Measurements from ENCODE around the gene DYRK4. TPM values are rescaled to one million over a fixed set of nuclear protein-coding genes. Genes with fewer than 3 reads are reported as not detected.

The DYRK4 gene
- total RNA-seq, 1 donor from 2014 or later: 26.6 TPM

GRCh38 chr12:4607056-4607455 is 45.0 kb downstream of the DYRK4 start:
- no peak for DNase-seq
- intact Hi-C loops (cut with micrococcal nuclease): no loop called here
- no peak for ATAC-seq

- intact Hi-C loops (cut with micrococcal nuclease): no loop called here
- ATAC-seq: no peak
- DNase-seq: no peak
These were observed 47.1 kb downstream of the DYRK4 start for GRCh38 chr12:4609071-4609470.

- DNase-seq: no peak
- no peak for ATAC-seq
- intact Hi-C loops (cut with micrococcal nuclease): no loop called here
These were observed 48.5 kb downstream of the DYRK4 start for GRCh38 chr12:4610481-4610880.

- intact Hi-C loops (cut with micrococcal nuclease): no loop called here
- ATAC-seq (no peak), DNase-seq (no peak)
These were observed 53.7 kb downstream of the DYRK4 start for GRCh38 chr12:4615667-4616066.

GRCh38 chr12:4621511-4621910 is 59.5 kb downstream of the DYRK4 start:
- intact Hi-C loops (cut with micrococcal nuclease): no loop called here
- DNase-seq (no peak), ATAC-seq (no peak)

- DNase-seq (no peak), ATAC-seq (no peak)
- intact Hi-C loops (cut with micrococcal nuclease): no loop called here
These were observed 64.5 kb downstream of the DYRK4 start for GRCh38 chr12:4626543-4626942.

GRCh38 chr12:4628406-4628805 is 66.4 kb downstream of the DYRK4 start:
- ATAC-seq (no peak), DNase-seq (no peak)
- intact Hi-C loops (cut with micrococcal nuclease): no loop called here

GRCh38 chr12:4630262-4630661 is 68.3 kb downstream of the DYRK4 start:
- ATAC-seq (no peak), DNase-seq (no peak)
- intact Hi-C loops (cut with micrococcal nuclease): no loop called here

- no peak for ATAC-seq
- intact Hi-C loops (cut with micrococcal nuclease): no loop called here
- no peak for DNase-seq
These were observed 81.7 kb downstream of the DYRK4 start for GRCh38 chr12:4643747-4644146.

GRCh38 chr12:4645023-4645422 is 83.0 kb downstream of the DYRK4 start:
- intact Hi-C loops (cut with micrococcal nuclease): no loop called here
- ATAC-seq: no peak

GRCh38 chr12:4648104-4648500 is 86.1 kb downstream of the DYRK4 start:
- ATAC-seq (no peak), DNase-seq (no peak)
- intact Hi-C loops (cut with micrococcal nuclease): no loop called here

More at GRCh38 chr12:4645023-4645422, 83.0 kb downstream of the DYRK4 start:
- DNase-seq: no peak

- DNase-seq (peak; percentile 83), ATAC-seq (peak; percentile 98)
- intact Hi-C loops (cut with micrococcal nuclease): no loop called here
These were observed 86.7 kb downstream of the DYRK4 start, which contains the start of the genes AKAP3 and NDUFA9 for GRCh38 chr12:4648501-4649357. Gene AKAP3, minus strand, starts transcription at chr12:4649051. Its CDS starts 10,855 bp downstream, at chr12:4638196. Gene NDUFA9, plus strand, starts transcription at chr12:4649114. Its CDS starts 13 bp downstream, at chr12:4649127.

GRCh38 chr12:4649358-4649661 is 87.3 kb downstream of the DYRK4 start:
- intact Hi-C loops (cut with micrococcal nuclease): no loop called here
- ATAC-seq: no peak

GRCh38 chr12:4653257-4653656 is 91.2 kb downstream of the DYRK4 start:
- intact Hi-C loops (cut with micrococcal nuclease): no loop called here
- no peak for ATAC-seq

More at GRCh38 chr12:4649358-4649661, 87.3 kb downstream of the DYRK4 start:
- no peak for DNase-seq

GRCh38 chr12:4653691-4654090 is 91.7 kb downstream of the DYRK4 start:
- ATAC-seq (no peak), DNase-seq (no peak)
- intact Hi-C loops (cut with micrococcal nuclease): no loop called here

More at GRCh38 chr12:4653257-4653656, 91.2 kb downstream of the DYRK4 start:
- no peak for DNase-seq

Other genes starting within 250 kb of the DYRK4 start
- gene TIGAR, start 241.0 kb upstream of the DYRK4 start, total RNA-seq: 14.4 TPM
- not detected for gene FGF23, start 182.5 kb upstream of the DYRK4 start, total RNA-seq
- not detected for gene FGF6, start 116.4 kb upstream of the DYRK4 start, total RNA-seq
- 1.2 TPM for gene RAD51AP1, start 23.3 kb upstream of the DYRK4 start, total RNA-seq
- gene AKAP3, start 86.8 kb downstream of the DYRK4 start, total RNA-seq: 2.4 TPM
- gene NDUFA9, start 86.9 kb downstream of the DYRK4 start, total RNA-seq: 348 TPM
- gene GALNT8, start 158.2 kb downstream of the DYRK4 start, total RNA-seq: 1.7 TPM

Data from left ventricle myocardium superior (tissue), 1 donor.